ENCODE measurements around the gene TMTC2.

DNA sequence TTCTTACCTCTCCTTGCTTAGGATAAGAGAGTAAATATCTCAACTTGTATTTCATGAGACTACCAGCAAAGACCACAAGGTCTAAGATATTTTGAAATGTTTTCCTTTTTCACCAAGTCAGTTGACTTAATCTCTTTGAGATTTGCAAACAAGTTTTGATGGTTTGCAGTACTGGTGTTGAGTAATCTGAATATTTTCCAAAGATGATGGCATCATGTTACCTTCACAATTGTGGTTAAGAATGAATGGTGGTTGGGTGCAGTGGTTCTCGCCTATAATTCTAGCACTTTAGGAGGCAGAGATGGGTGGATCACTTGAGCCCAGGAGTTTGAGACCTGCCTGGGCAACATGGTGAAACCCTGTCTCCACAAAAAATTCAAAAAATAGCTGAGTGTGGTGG lies 225.7 kb downstream of the TMTC2 start:
- TF ChIP-seq, protein P1, sequence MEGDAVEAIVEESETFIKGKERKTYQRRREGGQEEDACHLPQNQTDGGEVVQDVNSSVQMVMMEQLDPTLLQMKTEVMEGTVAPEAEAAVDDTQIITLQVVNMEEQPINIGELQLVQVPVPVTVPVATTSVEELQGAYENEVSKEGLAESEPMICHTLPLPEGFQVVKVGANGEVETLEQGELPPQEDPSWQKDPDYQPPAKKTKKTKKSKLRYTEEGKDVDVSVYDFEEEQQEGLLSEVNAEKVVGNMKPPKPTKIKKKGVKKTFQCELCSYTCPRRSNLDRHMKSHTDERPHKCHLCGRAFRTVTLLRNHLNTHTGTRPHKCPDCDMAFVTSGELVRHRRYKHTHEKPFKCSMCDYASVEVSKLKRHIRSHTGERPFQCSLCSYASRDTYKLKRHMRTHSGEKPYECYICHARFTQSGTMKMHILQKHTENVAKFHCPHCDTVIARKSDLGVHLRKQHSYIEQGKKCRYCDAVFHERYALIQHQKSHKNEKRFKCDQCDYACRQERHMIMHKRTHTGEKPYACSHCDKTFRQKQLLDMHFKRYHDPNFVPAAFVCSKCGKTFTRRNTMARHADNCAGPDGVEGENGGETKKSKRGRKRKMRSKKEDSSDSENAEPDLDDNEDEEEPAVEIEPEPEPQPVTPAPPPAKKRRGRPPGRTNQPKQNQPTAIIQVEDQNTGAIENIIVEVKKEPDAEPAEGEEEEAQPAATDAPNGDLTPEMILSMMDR (IDR thresholded peaks at IDR 0.05) = no peak
- no peak for TF ChIP-seq POLR2A (IDR thresholded peaks at IDR 0.05)

Data from adrenal gland (tissue), 5 donors.